Activated T-helper 17 cell treated with anti-CD3 and anti-CD28 coated beads, Interleukin-2, amount 50 U/mL, for 72 hours (primary cell): ENCODE data around the gene ARL13A. TPM values are rescaled to one million over a fixed set of nuclear protein-coding genes. Genes with fewer than 3 reads are reported as not detected.

Experiments
- ATAC-seq: fragments of 150-1000 bp; cut with Tn5 transposase; replicated peaks from 2 replicates; pipeline ENCODE4 v1.10.0; 2021; ENCODE audit warnings: mild to moderate bottlenecking, moderate library complexity
- H3K27ac Mint-ChIP-seq: one replicate; pipeline ENCODE4 v1.8.0; 2022; ENCODE audit warnings: mixed read lengths
- H3K27me3 Mint-ChIP-seq: one replicate; pipeline ENCODE4 v1.8.0; 2022; ENCODE audit warnings: mixed read lengths
- H3K36me3 Mint-ChIP-seq: one replicate; pipeline ENCODE4 v1.8.0; 2022; ENCODE audit warnings: low read depth, mild to moderate bottlenecking, mixed read lengths
- H3K4me1 Mint-ChIP-seq: one replicate; pipeline ENCODE4 v1.8.0; 2022; ENCODE audit warnings: mixed read lengths
- H3K4me3 Mint-ChIP-seq: one replicate; pipeline ENCODE4 v1.8.0; 2022; ENCODE audit warnings: mild to moderate bottlenecking, mixed read lengths
- H3K9me3 Mint-ChIP-seq: one replicate; pipeline ENCODE4 v1.8.0; 2022; ENCODE audit warnings: mixed read lengths
- total RNA-seq, 2 donors: library from RNA; stranded (reverse); gene quantifications; one replicate each; pipeline ENCODE4 v1.2.3, GENCODE V29; 2022

The ARL13A gene
- total RNA-seq: not detected

- no peaks in the 10 kb centered on the region for H3K4me1 Mint-ChIP-seq
- no peak within 1 kb of the TSS for H3K27ac Mint-ChIP-seq
- no peaks in the 10 kb centered on the region for H3K9me3 Mint-ChIP-seq
- no peak for ATAC-seq
- no peaks in the 10 kb centered on the region for H3K27me3 Mint-ChIP-seq
- H3K36me3 Mint-ChIP-seq: no peaks in the 10 kb centered on the region
- no peak within 1 kb of the TSS for H3K4me3 Mint-ChIP-seq
These were observed at the start of gene ARL13A for GRCh38 chrX:100969408-100969807. ARL13A (plus strand) TSS chrX:100969708; CDS start chrX:100973690, 3,982 bp downstream.

- H3K4me1 Mint-ChIP-seq: no peaks in the 10 kb centered on the region
- no peak overlapping the region for H3K27ac Mint-ChIP-seq
- no peaks in the 10 kb centered on the region for H3K9me3 Mint-ChIP-seq
- H3K36me3 Mint-ChIP-seq: no peaks in the 10 kb centered on the region
- no peak overlapping the region for H3K4me3 Mint-ChIP-seq
- no peak for ATAC-seq
- H3K27me3 Mint-ChIP-seq: no peaks in the 10 kb centered on the region
These were observed 45.1 kb upstream of the ARL13A start for GRCh38 chrX:100924375-100924774.

- H3K36me3 Mint-ChIP-seq: no peaks in the 10 kb centered on the region
- H3K9me3 Mint-ChIP-seq: no peaks in the 10 kb centered on the region
- H3K27me3 Mint-ChIP-seq: no peaks in the 10 kb centered on the region
- H3K4me1 Mint-ChIP-seq: peaks cover 4% of the 10 kb centered on the region
- H3K4me3 Mint-ChIP-seq: no peak overlapping the region
- no peak overlapping the region for H3K27ac Mint-ChIP-seq
- no peak for ATAC-seq
These were observed 43.1 kb upstream of the ARL13A start for GRCh38 chrX:100926453-100926852.

- H3K27ac Mint-ChIP-seq: peak within 1 kb of the TSS; percentile 46
- peak within 1 kb of the TSS; percentile 74 for H3K4me3 Mint-ChIP-seq
- peaks cover 5% of the 10 kb centered on the region for H3K4me1 Mint-ChIP-seq
- peak; percentile 70 for ATAC-seq
- H3K9me3 Mint-ChIP-seq: no peaks in the 10 kb centered on the region
- H3K36me3 Mint-ChIP-seq: no peaks in the 10 kb centered on the region
- no peaks in the 10 kb centered on the region for H3K27me3 Mint-ChIP-seq
These were observed 40.6 kb upstream of the ARL13A start, which contains the start of gene XKRX for GRCh38 chrX:100928660-100929613. XKRX (minus strand) TSS chrX:100928917; CDS start chrX:100928304, 613 bp downstream.

- Mint-ChIP-seq H3K27ac (peak overlapping the region; percentile 84), H3K4me1 (peaks cover 5% of the 10 kb centered on the region), H3K4me3 (peak overlapping the region; percentile 52), H3K9me3 (no peaks in the 10 kb centered on the region), H3K36me3 (no peaks in the 10 kb centered on the region), H3K27me3 (no peaks in the 10 kb centered on the region)
- peak; percentile 91 for ATAC-seq
These were observed 38.1 kb upstream of the ARL13A start for GRCh38 chrX:100931218-100931924.

- H3K27me3 Mint-ChIP-seq: no peaks in the 10 kb centered on the region
- peak; percentile 6 for ATAC-seq
- peak overlapping the region; percentile 52 for H3K4me3 Mint-ChIP-seq
- peak overlapping the region; percentile 84 for H3K27ac Mint-ChIP-seq
- H3K9me3 Mint-ChIP-seq: no peaks in the 10 kb centered on the region
- peaks cover 5% of the 10 kb centered on the region for H3K4me1 Mint-ChIP-seq
- no peaks in the 10 kb centered on the region for H3K36me3 Mint-ChIP-seq
These were observed 37.6 kb upstream of the ARL13A start for GRCh38 chrX:100931925-100932285.

DNA sequence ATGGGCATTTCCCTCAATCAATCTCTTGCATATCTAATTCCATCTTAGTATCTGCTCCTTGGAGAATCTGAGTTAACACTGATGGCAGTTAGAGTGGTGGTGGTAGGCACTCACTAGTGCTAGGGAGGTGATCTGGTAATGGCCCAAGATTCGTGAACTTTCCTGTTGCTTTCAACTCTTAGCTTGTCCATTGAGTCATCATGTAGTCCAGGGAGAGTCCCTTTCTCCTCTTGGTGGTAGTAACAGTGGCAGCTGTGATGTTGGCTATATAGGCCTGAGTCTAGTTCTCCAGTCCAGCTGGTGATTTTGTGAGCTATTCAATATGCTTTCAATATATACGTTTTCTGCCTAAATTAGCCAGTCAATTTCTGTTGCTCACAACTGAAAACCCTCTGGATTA, 33.7 kb upstream of the ARL13A start:
- Mint-ChIP-seq H3K4me1 (peaks cover 5% of the 10 kb centered on the region), H3K4me3 (no peak overlapping the region), H3K27me3 (no peaks in the 10 kb centered on the region), H3K36me3 (no peaks in the 10 kb centered on the region), H3K27ac (no peak overlapping the region), H3K9me3 (no peaks in the 10 kb centered on the region)
- peak; percentile 50 for ATAC-seq

- Mint-ChIP-seq H3K27me3 (no peaks in the 10 kb centered on the region), H3K4me3 (no peak overlapping the region), H3K27ac (peak overlapping the region; percentile 52), H3K36me3 (no peaks in the 10 kb centered on the region), H3K9me3 (no peaks in the 10 kb centered on the region), H3K4me1 (no peaks in the 10 kb centered on the region)
- peak; percentile 16 for ATAC-seq
These were observed 30.2 kb upstream of the ARL13A start for GRCh38 chrX:100939333-100939732.

- Mint-ChIP-seq H3K27ac (no peak overlapping the region), H3K36me3 (no peaks in the 10 kb centered on the region), H3K4me1 (no peaks in the 10 kb centered on the region), H3K27me3 (no peaks in the 10 kb centered on the region), H3K9me3 (no peaks in the 10 kb centered on the region), H3K4me3 (no peak overlapping the region)
- ATAC-seq: no peak
These were observed 24.9 kb upstream of the ARL13A start for GRCh38 chrX:100944601-100945000.

DNA sequence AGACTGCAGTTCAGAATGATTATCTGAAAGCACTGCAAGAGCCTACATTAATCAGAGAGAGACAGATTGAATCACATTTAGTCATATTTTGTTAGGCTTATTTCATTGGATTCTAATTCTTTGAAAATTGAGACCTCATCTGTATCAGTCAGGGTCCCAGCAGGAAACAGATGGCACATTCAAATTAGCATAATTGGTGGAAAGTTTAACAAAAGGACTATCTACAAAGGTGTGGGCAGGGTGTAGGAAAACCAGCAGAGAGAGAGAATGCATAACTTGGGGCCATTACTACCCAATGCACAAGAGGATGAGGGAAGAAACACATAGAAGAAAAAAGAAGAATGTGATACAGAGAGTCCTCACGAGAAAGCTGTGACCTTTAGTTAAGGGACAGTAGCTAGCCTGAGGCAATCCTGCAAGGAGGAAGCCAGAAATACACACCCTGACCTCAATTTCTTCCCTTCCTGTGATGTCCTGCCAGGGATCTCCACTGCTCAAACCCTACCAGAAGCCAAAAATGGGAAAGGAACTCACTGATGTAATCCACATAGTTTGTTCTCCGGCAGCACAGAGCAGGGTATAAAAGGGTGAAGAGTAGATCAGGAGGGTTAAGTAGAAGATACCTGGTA, 23.1 kb upstream of the ARL13A start:
- no peaks in the 10 kb centered on the region for H3K36me3 Mint-ChIP-seq

GRCh38 chrX:100948557-100948956, 21.0 kb upstream of the ARL13A start:
- Mint-ChIP-seq H3K4me1 (no peaks in the 10 kb centered on the region), H3K27me3 (no peaks in the 10 kb centered on the region), H3K27ac (no peak overlapping the region), H3K4me3 (no peak overlapping the region), H3K36me3 (no peaks in the 10 kb centered on the region), H3K9me3 (no peaks in the 10 kb centered on the region)
- ATAC-seq: no peak

More for the DNA sequence above, 23.1 kb upstream of the ARL13A start:
- no peaks in the 10 kb centered on the region for H3K27me3 Mint-ChIP-seq
- no peak for ATAC-seq
- H3K4me1 Mint-ChIP-seq: no peaks in the 10 kb centered on the region
- H3K9me3 Mint-ChIP-seq: no peaks in the 10 kb centered on the region
- no peak overlapping the region for H3K27ac Mint-ChIP-seq
- H3K4me3 Mint-ChIP-seq: no peak overlapping the region

GRCh38 chrX:100962811-100963210, 6.7 kb upstream of the ARL13A start:
- no peak overlapping the region for H3K27ac Mint-ChIP-seq
- ATAC-seq: no peak
- H3K4me1 Mint-ChIP-seq: no peaks in the 10 kb centered on the region
- no peaks in the 10 kb centered on the region for H3K9me3 Mint-ChIP-seq
- no peaks in the 10 kb centered on the region for H3K27me3 Mint-ChIP-seq
- no peak overlapping the region for H3K4me3 Mint-ChIP-seq
- H3K36me3 Mint-ChIP-seq: no peaks in the 10 kb centered on the region

- Mint-ChIP-seq H3K4me1 (no peaks in the 10 kb centered on the region), H3K27me3 (no peaks in the 10 kb centered on the region), H3K36me3 (no peaks in the 10 kb centered on the region), H3K9me3 (no peaks in the 10 kb centered on the region), H3K27ac (no peak overlapping the region), H3K4me3 (no peak overlapping the region)
- ATAC-seq: no peak
These were observed 5.1 kb upstream of the ARL13A start for GRCh38 chrX:100964362-100964761.

DNA sequence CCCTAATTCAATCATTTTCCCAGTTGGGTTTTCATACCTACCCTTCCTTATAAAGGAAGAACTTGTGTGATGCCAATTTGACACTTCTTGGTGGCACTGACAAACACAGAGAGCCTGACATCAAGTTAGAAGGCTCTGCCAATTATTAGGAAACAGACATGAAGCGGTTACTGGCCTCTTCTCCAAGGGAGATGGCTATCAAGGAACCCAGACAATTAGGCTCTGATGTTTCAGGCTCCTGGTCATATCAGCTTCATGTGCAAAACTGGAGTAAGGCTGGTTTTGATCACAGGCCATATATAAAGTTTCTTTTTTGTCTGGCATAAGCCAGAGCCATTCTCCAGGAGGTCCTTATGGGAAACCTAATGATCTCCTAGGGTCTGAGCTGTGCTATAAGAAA, 428 bp downstream of the ARL13A start:
- H3K9me3 Mint-ChIP-seq: no peaks in the 10 kb centered on the region
- H3K27me3 Mint-ChIP-seq: no peaks in the 10 kb centered on the region
- no peak overlapping the region for H3K4me3 Mint-ChIP-seq
- no peaks in the 10 kb centered on the region for H3K4me1 Mint-ChIP-seq
- no peak overlapping the region for H3K27ac Mint-ChIP-seq
- no peaks in the 10 kb centered on the region for H3K36me3 Mint-ChIP-seq
- no peak for ATAC-seq
